CD8-positive, alpha-beta memory T cell (primary cell): ENCODE measurements around the gene GOLGA6C. TPM values are rescaled to one million over a fixed set of nuclear protein-coding genes. Genes with fewer than 3 reads are reported as not detected.
A peak's percentile ranks its signal among the peaks of the same experiment; 100 is the strongest.

Experiments
- CTCF ChIA-PET: fragments of 350-600 bp; sonication (Branson Sonifier 250); formaldehyde crosslinking; loops from one replicate; lab custom pipeline; 2021; ENCODE audit warnings: antibody characterized with exemption; lab: Charles Lee
- POLR2A ChIA-PET: fragments of 350-600 bp; sonication (Branson Sonifier 250); formaldehyde crosslinking; loops from one replicate; lab custom pipeline; 2021; ENCODE audit warnings: antibody characterized with exemption; lab: Charles Lee
- DNase-seq, 5 donors: peaks; one replicate each; pipeline versions ENCODE4 v3.0.0 to v3.0.0-alpha.2; 2020 to 2022; ENCODE audit warnings: mixed read lengths in 1 of 5
- H3K27ac ChIP-seq: one replicate; pipeline ENCODE4 v1.7.0; 2013; ENCODE audit warnings: low read depth, mild to moderate bottlenecking, low read length, moderate library complexity
- H3K27me3 ChIP-seq: 2 replicates; pipeline ENCODE4 v1.7.0; 2013; ENCODE audit warnings: low read length, mild to moderate bottlenecking; ENCODE audit not compliant: insufficient read depth, poor library complexity, severe bottlenecking
- H3K36me3 ChIP-seq: 2 replicates; pipeline ENCODE4 v1.7.0; 2013; ENCODE audit warnings: mild to moderate bottlenecking, low read length, moderate library complexity; ENCODE audit not compliant: insufficient read depth
- H3K4me1 ChIP-seq: 2 replicates; pipeline ENCODE4 v1.7.0; 2013; ENCODE audit warnings: mild to moderate bottlenecking, low read length, moderate library complexity; ENCODE audit not compliant: insufficient read depth
- H3K4me3 ChIP-seq: 2 replicates; pipeline ENCODE4 v1.7.0; 2013; ENCODE audit warnings: mild to moderate bottlenecking, low read length
- H3K9me3 ChIP-seq: 2 replicates; pipeline ENCODE4 v1.7.0; 2013; ENCODE audit warnings: mild to moderate bottlenecking, low read length
- H3K27ac Mint-ChIP-seq, 8 donors: one replicate each; pipeline ENCODE4 v1.8.0; 2020 to 2021; ENCODE audit warnings: mixed read lengths in 8 of 8, mild to moderate bottlenecking in 6 of 8, inconsistent platforms in 3 of 8, moderate library complexity in 3 of 8
- H3K27me3 Mint-ChIP-seq, 2 donors: one replicate each; pipeline ENCODE4 v1.8.0; 2020 to 2021; ENCODE audit warnings: mixed read lengths in 2 of 2, mild to moderate bottlenecking in 1 of 2, moderate library complexity in 1 of 2
- H3K36me3 Mint-ChIP-seq, 3 donors: one replicate each; pipeline ENCODE4 v1.8.0; 2020 to 2021; ENCODE audit warnings: mixed read lengths in 3 of 3, inconsistent platforms in 1 of 3, mild to moderate bottlenecking in 1 of 3
- H3K4me1 Mint-ChIP-seq, 3 donors: one replicate each; pipeline ENCODE4 v1.8.0; 2020 to 2021; ENCODE audit warnings: mixed read lengths in 3 of 3, inconsistent platforms in 1 of 3, mild to moderate bottlenecking in 1 of 3
- H3K4me3 Mint-ChIP-seq, 7 donors: one replicate each; pipeline ENCODE4 v1.8.0; 2020 to 2021; ENCODE audit warnings: mixed read lengths in 7 of 7, mild to moderate bottlenecking in 6 of 7, moderate library complexity in 4 of 7, inconsistent platforms in 2 of 7
- H3K9me3 Mint-ChIP-seq, 5 donors: one replicate each; pipeline ENCODE4 v1.8.0; 2020 to 2022; ENCODE audit warnings: mixed read lengths in 5 of 5, mild to moderate bottlenecking in 3 of 5, moderate library complexity in 2 of 5, inconsistent platforms in 1 of 5
- polyA plus RNA-seq: library from polyadenylated mRNA; unstranded; fragments of 300-500 nt; fragmentation: Illumina TruSeq; gene quantifications from one replicate; pipeline ENCODE4 v1.2.3, GENCODE V29; 2021
- total RNA-seq, 2 experiments: library from RNA; stranded (reverse); gene quantifications; one replicate each; pipeline ENCODE4 v1.2.3, GENCODE V29; 2021

Gene GOLGA6C
- total and polyA plus RNA-seq, 3 experiments from 2014 or later, result not detected

GRCh38 chr15:75229191-75230015 is 28.7 kb upstream of the GOLGA6C start:
- Mint-ChIP-seq H3K36me3 (no peaks in the 10 kb centered on the region), H3K27me3 (peaks cover 13 to 39% of the 10 kb centered on the region in 2 donors), H3K4me3 (no peak overlapping the region), H3K4me1 (no peaks in the 10 kb centered on the region), H3K27ac (no peak overlapping the region), H3K9me3 (peaks cover 0 to 2% (median 0%) of the 10 kb centered on the region in 5 donors)
- Histone ChIP-seq H3K27me3 (no peaks in the 10 kb centered on the region), H3K27ac (no peak overlapping the region), H3K4me1 (no peaks in the 10 kb centered on the region), H3K4me3 (no peak overlapping the region), H3K9me3 (no peaks in the 10 kb centered on the region), H3K36me3 (no peaks in the 10 kb centered on the region)
- POLR2A ChIA-PET, result no interaction called here
- no peak for DNase-seq
- CTCF ChIA-PET, result no interaction called here

DNA sequence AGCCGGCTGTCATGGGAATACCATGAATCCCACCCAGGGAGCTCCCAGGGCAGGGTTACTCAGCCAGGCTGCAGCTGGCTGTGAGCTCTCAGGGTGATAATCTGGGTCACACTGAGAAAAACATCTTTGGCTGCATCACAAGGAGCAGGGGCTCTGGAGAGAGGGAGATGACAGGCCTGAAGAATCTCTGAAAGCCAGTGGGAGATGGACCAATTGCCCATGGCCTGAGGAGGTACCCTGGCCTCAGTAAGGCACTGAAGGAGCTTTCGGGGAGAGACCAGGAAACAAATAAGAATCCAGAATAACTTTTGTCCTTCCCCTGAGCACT is 28.2 kb upstream of the GOLGA6C start:
- no peaks in the 10 kb centered on the region for H3K36me3 Mint-ChIP-seq
- H3K9me3 Mint-ChIP-seq, result peaks cover 0 to 2% (median 0%) of the 10 kb centered on the region in 5 donors
- ChIA-PET CTCF (no interaction called here), POLR2A (no interaction called here)
- no peak overlapping the region for H3K27ac Mint-ChIP-seq
- H3K27me3 ChIP-seq, result no peaks in the 10 kb centered on the region
- DNase-seq, result no peak
- H3K27ac ChIP-seq, result no peak overlapping the region
- peaks cover 14 to 42% of the 10 kb centered on the region in 2 donors for H3K27me3 Mint-ChIP-seq
- no peaks in the 10 kb centered on the region for H3K4me1 ChIP-seq
- H3K9me3 ChIP-seq, result no peaks in the 10 kb centered on the region
- no peaks in the 10 kb centered on the region for H3K36me3 ChIP-seq
- H3K4me3 Mint-ChIP-seq, result no peak overlapping the region
- no peaks in the 10 kb centered on the region for H3K4me1 Mint-ChIP-seq
- H3K4me3 ChIP-seq, result no peak overlapping the region

DNA sequence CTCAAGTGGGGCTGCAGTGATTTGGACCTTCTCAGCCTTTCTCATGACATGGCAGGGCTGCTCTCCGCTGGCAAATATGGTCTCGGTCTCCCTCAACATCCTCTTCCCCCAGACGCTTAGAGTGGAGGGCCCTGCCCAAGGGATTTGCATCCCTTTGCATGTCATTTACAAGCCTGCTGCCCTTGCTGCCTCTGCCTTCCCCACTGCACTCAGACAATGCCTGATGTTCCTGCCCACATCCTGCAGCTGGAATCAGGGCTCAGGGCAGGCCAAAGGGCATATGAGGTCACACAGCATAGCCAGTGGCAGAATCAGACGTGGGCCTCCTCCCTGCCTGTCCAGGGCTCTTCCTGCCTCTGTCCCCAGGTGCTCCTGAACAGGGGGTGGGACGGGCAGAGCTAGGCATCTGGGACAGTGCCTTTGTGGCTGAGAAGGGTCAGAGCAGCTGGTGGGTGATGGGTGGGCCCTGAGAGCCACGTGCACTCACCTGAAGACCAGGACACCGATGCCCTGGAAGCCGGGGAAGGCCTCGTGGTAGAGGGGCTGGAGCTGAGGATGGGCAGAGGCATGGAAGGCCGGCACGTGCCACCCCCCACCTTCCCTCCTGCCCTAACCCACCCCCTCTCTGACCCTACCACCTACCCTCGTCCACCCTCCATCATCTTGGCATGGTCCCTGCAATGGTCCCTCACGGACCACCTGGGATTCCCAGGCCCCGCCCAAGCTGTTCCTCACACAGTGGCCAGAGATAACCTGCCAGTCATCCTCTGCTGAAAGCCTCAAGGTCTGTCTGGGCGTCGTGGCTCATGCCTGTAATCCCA is 27.4 kb upstream of the GOLGA6C start:
- no peaks in the 10 kb centered on the region for H3K4me1 Mint-ChIP-seq
- Histone ChIP-seq H3K36me3 (no peaks in the 10 kb centered on the region), H3K9me3 (no peaks in the 10 kb centered on the region), H3K4me1 (no peaks in the 10 kb centered on the region), H3K4me3 (no peak overlapping the region), H3K27ac (no peak overlapping the region), H3K27me3 (no peaks in the 10 kb centered on the region)
- H3K4me3 Mint-ChIP-seq, result no peak overlapping the region
- CTCF ChIA-PET, result no interaction called here
- POLR2A ChIA-PET, result no interaction called here
- peak in 1 of 5 donors; percentile 29 for DNase-seq
- no peak overlapping the region for H3K27ac Mint-ChIP-seq
- no peaks in the 10 kb centered on the region for H3K36me3 Mint-ChIP-seq
- H3K27me3 Mint-ChIP-seq, result peaks cover 14 to 45% of the 10 kb centered on the region in 2 donors
- peaks cover 0 to 2% (median 0%) of the 10 kb centered on the region in 5 donors for H3K9me3 Mint-ChIP-seq

DNA sequence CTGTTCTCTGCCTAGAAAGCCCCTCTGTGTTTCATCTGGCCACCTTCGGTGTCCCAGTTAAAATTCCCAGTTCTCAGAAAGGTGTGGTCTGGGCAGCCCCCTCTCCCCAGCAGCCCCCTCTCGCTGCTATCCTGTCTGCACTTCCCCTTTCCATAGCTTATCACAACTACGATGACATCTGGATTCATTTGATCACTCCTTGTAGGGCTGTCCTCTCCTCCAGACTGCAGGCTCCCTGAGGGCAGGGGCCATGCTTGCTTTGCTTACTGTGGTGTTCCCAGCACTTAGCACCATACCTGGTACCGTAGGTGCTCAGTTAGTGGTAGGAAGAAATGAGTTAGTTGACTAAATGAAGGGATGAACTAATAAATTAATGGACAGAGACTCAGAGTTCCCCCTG is 26.3 kb upstream of the GOLGA6C start:
- Mint-ChIP-seq H3K9me3 (peaks cover 0 to 4% (median 0%) of the 10 kb centered on the region in 5 donors), H3K4me1 (no peaks in the 10 kb centered on the region), H3K27ac (peak overlapping the region in 2 of 8 donors; percentile 25 to 43), H3K4me3 (peak overlapping the region in 1 of 7 donors; percentile 41), H3K36me3 (no peaks in the 10 kb centered on the region), H3K27me3 (peaks cover 14 to 49% of the 10 kb centered on the region in 2 donors)
- H3K4me3 ChIP-seq, result no peak overlapping the region
- H3K9me3 ChIP-seq, result no peaks in the 10 kb centered on the region
- H3K27me3 ChIP-seq, result no peaks in the 10 kb centered on the region
- H3K27ac ChIP-seq, result no peak overlapping the region
- ChIA-PET POLR2A (no interaction called here), CTCF (no interaction called here)
- H3K36me3 ChIP-seq, result no peaks in the 10 kb centered on the region
- H3K4me1 ChIP-seq, result no peaks in the 10 kb centered on the region
- no peak for DNase-seq

DNA sequence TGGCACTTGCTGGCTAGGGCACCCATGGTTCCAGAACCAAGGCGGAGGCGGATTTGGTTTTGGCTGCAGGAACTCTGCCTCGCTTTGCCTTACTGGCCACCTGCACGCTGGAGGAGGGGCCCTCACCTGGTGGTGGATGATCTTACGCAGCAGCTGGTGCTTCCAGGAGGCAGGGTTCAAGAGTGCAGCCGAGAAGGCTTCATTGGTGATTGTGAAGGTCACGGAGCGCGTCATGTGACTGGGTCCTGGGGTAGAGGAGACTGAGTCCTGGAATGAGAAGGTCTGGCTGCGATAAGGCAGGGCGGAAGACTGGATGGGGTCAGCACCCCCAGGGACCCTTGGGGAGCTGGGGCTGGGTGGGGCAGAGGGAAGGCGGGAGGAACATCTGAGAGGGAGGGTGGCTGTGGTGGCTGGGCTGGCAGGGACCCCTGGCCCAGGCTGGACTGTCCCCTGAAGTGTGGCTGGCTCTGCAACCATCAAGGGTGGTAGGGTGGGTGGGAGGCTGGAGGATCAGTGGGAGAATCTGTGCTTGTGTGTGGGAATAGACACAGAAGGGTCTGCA is 25.8 kb upstream of the GOLGA6C start:
- peak in 1 of 5 donors; percentile 37 for DNase-seq
- H3K27ac ChIP-seq, result no peak overlapping the region
- H3K36me3 ChIP-seq, result no peaks in the 10 kb centered on the region
- POLR2A ChIA-PET, result no interaction called here
- Mint-ChIP-seq H3K27me3 (peaks cover 12 to 44% of the 10 kb centered on the region in 2 donors), H3K4me1 (no peaks in the 10 kb centered on the region), H3K9me3 (peaks cover 0 to 4% (median 0%) of the 10 kb centered on the region in 5 donors), H3K36me3 (no peaks in the 10 kb centered on the region), H3K27ac (peak overlapping the region in 2 of 8 donors; percentile 25 to 43), H3K4me3 (peak overlapping the region in 1 of 7 donors; percentile 41)
- H3K27me3 ChIP-seq, result no peaks in the 10 kb centered on the region
- no peaks in the 10 kb centered on the region for H3K4me1 ChIP-seq
- no peak overlapping the region for H3K4me3 ChIP-seq
- no peaks in the 10 kb centered on the region for H3K9me3 ChIP-seq
- CTCF ChIA-PET, result no interaction called here

GRCh38 chr15:75232826-75233503 is 25.2 kb upstream of the GOLGA6C start:
- ChIA-PET CTCF (interaction anchor here (1.4 kb wide), 1 partner anchor 15 kb away, joined by 3 read pairs; no protein-coding TSS in a partner anchor), POLR2A (no interaction called here)
- no peak overlapping the region for H3K4me3 Mint-ChIP-seq
- Histone ChIP-seq H3K36me3 (no peaks in the 10 kb centered on the region), H3K9me3 (no peaks in the 10 kb centered on the region), H3K4me3 (no peak overlapping the region), H3K4me1 (no peaks in the 10 kb centered on the region), H3K27me3 (no peaks in the 10 kb centered on the region), H3K27ac (no peak overlapping the region)
- H3K27ac Mint-ChIP-seq, result no peak overlapping the region
- H3K4me1 Mint-ChIP-seq, result no peaks in the 10 kb centered on the region
- peaks cover 0 to 4% (median 0%) of the 10 kb centered on the region in 5 donors for H3K9me3 Mint-ChIP-seq
- H3K27me3 Mint-ChIP-seq, result peaks cover 10 to 43% of the 10 kb centered on the region in 2 donors
- no peaks in the 10 kb centered on the region for H3K36me3 Mint-ChIP-seq
- no peak for DNase-seq

GRCh38 chr15:75233504-75234190 is 24.5 kb upstream of the GOLGA6C start:
- no peaks in the 10 kb centered on the region for H3K4me1 Mint-ChIP-seq
- H3K27me3 Mint-ChIP-seq, result peaks cover 8 to 41% of the 10 kb centered on the region in 2 donors
- no peaks in the 10 kb centered on the region for H3K27me3 ChIP-seq

More at GRCh38 chr15:75233504-75234190, 24.5 kb upstream of the GOLGA6C start:
- no peaks in the 10 kb centered on the region for H3K9me3 ChIP-seq
- Mint-ChIP-seq H3K9me3 (peaks cover 0 to 2% (median 0%) of the 10 kb centered on the region in 5 donors), H3K27ac (no peak overlapping the region), H3K36me3 (no peaks in the 10 kb centered on the region), H3K4me3 (no peak overlapping the region)
- H3K4me3 ChIP-seq, result no peak overlapping the region
- ChIA-PET CTCF (interaction anchor here (1.1 to 1.4 kb wide), 2 partner anchors 14 to 205 kb away, joined by 3 to 4 read pairs; no protein-coding TSS in a partner anchor), POLR2A (no interaction called here)
- no peak for DNase-seq
- no peaks in the 10 kb centered on the region for H3K4me1 ChIP-seq
- no peaks in the 10 kb centered on the region for H3K36me3 ChIP-seq
- H3K27ac ChIP-seq, result no peak overlapping the region
